OCI-LY3 (cell line): ENCODE measurements around the gene RABL6.

Experiments
- CTCF ChIP-seq: fragments of 200-600, 300-600 bp; sonication (generic); IDR thresholded peaks from 2 replicates; pipeline ENCODE4 v1.5.1; 2014; ENCODE audit warnings: antibody characterized with exemption, low read length, low read depth
- EZH2phosphoT487 ChIP-seq: fragments of 200-600 bp; shearing (Covaris generic); IDR thresholded peaks from 2 replicates; pipeline ENCODE4 v1.6.1; 2018; ENCODE audit warnings: antibody characterized with exemption, mixed run types, low read depth

GRCh38 chr9:136803551-136804508, 3.9 kb upstream of the RABL6 start:
- TF ChIP-seq CTCF (no peak), EZH2phosphoT487 (no peak)
